Stimulated activated CD8-positive, alpha-beta memory T cell treated with anti-CD3 and anti-CD28 coated beads, Interleukin-12 subunit alpha, Interleukin-12 subunit beta, amount 100 ng/mL, for 24 hours (primary cell): Measurements from ENCODE around the gene RASSF7.
"Not testable (repeated sequence)": the region's sequence is repeated elsewhere in the genome, so short reads cannot be mapped to it uniquely, and the experiment has no call there.

Source experiments
- DNase-seq: peaks from one replicate; pipeline ENCODE4 v3.0.0-alpha.2; 2020; ENCODE audit errors: extremely low read depth

RASSF7 gene

GRCh38 chr11:567011-567628 is 6.3 kb downstream of the RASSF7 start:
- DNase-seq: no peak

GRCh38 chr11:567629-568292 is 7.0 kb downstream of the RASSF7 start:
- DNase-seq: no peak

GRCh38 chr11:568306-569157 is 7.8 kb downstream of the RASSF7 start:
- DNase-seq: peak; percentile 82

GRCh38 chr11:569158-569885 is 8.6 kb downstream of the RASSF7 start:
- no peak for DNase-seq

- no peak for DNase-seq
Observed at GRCh38 chr11:571802-572185, 11.0 kb downstream of the RASSF7 start.

- no peak for DNase-seq
Observed at GRCh38 chr11:573146-573759, 12.5 kb downstream of the RASSF7 start.

- not testable (repeated sequence) for DNase-seq
Observed at GRCh38 chr11:574031-574570, 13.3 kb downstream of the RASSF7 start.

GRCh38 chr11:574632-575312 is 14.0 kb downstream of the RASSF7 start:
- DNase-seq: no peak

GRCh38 chr11:575313-575995 is 14.7 kb downstream of the RASSF7 start:
- DNase-seq: no peak

- DNase-seq: peak; percentile 92
Observed at GRCh38 chr11:575996-576768, 15.4 kb downstream of the RASSF7 start, which contains the start of gene PHRF1. Gene PHRF1 (plus strand): TSS chr11:576470. CDS start chr11:581513, 5,043 bp downstream.

- DNase-seq: no peak
Observed at GRCh38 chr11:576811-577610, 16.2 kb downstream of the RASSF7 start.

GRCh38 chr11:577611-577894 is 16.8 kb downstream of the RASSF7 start:
- no peak for DNase-seq

GRCh38 chr11:578276-579035 is 17.7 kb downstream of the RASSF7 start:
- no peak for DNase-seq

GRCh38 chr11:579830-580601 is 19.2 kb downstream of the RASSF7 start:
- no peak for DNase-seq

GRCh38 chr11:581342-581741 is 20.6 kb downstream of the RASSF7 start:
- DNase-seq: no peak

GRCh38 chr11:581752-582151 is 21.0 kb downstream of the RASSF7 start:
- no peak for DNase-seq

GRCh38 chr11:584287-584686 is 23.5 kb downstream of the RASSF7 start:
- no peak for DNase-seq
